HEK293T (cell line): Measurements from ENCODE around the gene NR6A1.

ENCODE experiments used
- BHLHE40 ChIP-seq: fragments of 450-650 bp; IDR thresholded peaks from 2 replicates; pipeline ENCODE4 v1.6.1; 2016; ENCODE audit warnings: mild to moderate bottlenecking, moderate library complexity, borderline replicate concordance
- HDGF ChIP-seq: fragments of 450-650 bp; IDR thresholded peaks from 2 replicates; pipeline ENCODE4 v1.6.1; 2017; ENCODE audit warnings: antibody characterized with exemption, borderline replicate concordance
- L3MBTL2 ChIP-seq: fragments of 450-650 bp; conservative IDR thresholded peaks from 2 replicates; pipeline ENCODE4 v1.6.1; 2016; ENCODE audit warnings: mild to moderate bottlenecking

DNA sequence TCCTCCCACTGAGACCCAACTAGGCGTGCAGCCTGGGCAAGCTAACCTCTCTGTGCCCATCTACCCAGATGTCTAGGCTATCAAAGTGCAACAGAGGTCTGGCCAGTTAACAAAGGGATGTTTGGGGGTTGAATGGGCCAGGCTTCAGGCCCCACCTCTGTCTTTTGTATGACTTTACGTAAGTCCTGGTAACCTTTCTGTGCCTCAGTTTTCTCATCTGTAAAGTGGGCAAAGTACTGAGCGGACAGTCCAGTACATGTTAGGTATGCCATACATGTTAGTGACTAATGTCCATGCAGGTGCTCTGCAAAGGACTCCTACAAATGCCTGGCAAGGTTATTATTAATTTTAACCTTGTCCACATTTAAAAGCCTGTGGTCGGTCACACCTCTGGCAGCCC lies 277.9 kb downstream of the NR6A1 start:
- TF ChIP-seq BHLHE40, result no peak
- no peak for TF ChIP-seq L3MBTL2
- TF ChIP-seq HDGF, result no peak
